ENCODE data around the gene DOCK9.

DNA sequence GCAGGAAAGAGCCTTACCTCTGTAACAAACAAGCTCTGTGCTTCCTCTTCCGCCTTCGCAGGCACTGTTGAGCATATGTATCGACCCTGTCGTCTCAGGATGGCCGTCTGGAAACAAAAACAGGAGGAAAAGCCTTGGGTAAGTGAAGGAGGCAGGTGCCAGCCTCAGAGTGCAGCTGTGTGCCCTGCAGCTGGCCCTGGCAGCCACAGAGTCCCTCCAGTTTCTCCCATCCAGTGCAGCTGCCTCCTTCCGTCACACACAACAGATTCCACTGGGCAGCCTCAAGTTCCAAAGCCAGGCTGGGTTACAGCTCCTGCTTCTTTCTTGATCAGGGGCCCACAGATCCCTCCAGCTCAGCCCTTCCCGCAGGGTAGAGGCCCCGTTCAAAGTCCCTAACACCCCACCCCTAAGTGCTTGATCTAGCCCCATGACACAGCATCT lies 47.7 kb downstream of the DOCK9 start:
- TF ChIP-seq POLR2A (IDR thresholded peaks at IDR 0.05), result no peak
- no peak for TF ChIP-seq CTCF (IDR thresholded peaks at IDR 0.05)

Data from esophagus squamous epithelium (tissue), 4 donors.